Kidney (tissue), 14 donors: ENCODE measurements around the gene GMPPA. TPM values are rescaled to one million over a fixed set of nuclear protein-coding genes. Genes with fewer than 3 reads are reported as not detected.

ENCODE experiments used
- DNase-seq, 5 donors: peaks; one replicate each; pipeline ENCODE4 v3.0.0-alpha.2; 2013 to 2020
- FAIRE-seq: peaks from 2 replicates; lab custom pipeline; 2012; peaks lifted over from hg19 to GRCh38; lab: Jason Lieb, UNC
- H3K27ac ChIP-seq, 2 donors: one replicate each; pipeline ENCODE4 v1.7.0; 2013; ENCODE audit warnings: low read depth in 2 of 2, low read length in 2 of 2, inconsistent platforms in 1 of 2
- H3K27me3 ChIP-seq: one replicate; pipeline ENCODE4 v1.7.1; 2013; ENCODE audit warnings: low read length, inconsistent platforms; ENCODE audit not compliant: control insufficient read depth, insufficient read depth
- H3K36me3 ChIP-seq, 3 donors: one replicate each; pipeline versions ENCODE4 v1.7.0 to v1.7.1; 2013; ENCODE audit warnings: low read length in 3 of 3, control low read depth in 1 of 3, inconsistent platforms in 1 of 3; ENCODE audit not compliant: insufficient read depth in 3 of 3, control insufficient read depth in 2 of 3
- H3K4me1 ChIP-seq, 3 donors: one replicate each; pipeline versions ENCODE4 v1.7.0 to v1.7.1; 2013; ENCODE audit warnings: low read length in 3 of 3, inconsistent platforms in 1 of 3, low read depth in 1 of 3; ENCODE audit not compliant: control insufficient read depth in 2 of 3, insufficient read depth in 2 of 3
- H3K4me3 ChIP-seq, 3 donors: one replicate each; pipeline versions ENCODE4 v1.7.0 to v1.8.1; 2013; ENCODE audit warnings: low read length in 3 of 3, control low read depth in 1 of 3, inconsistent platforms in 1 of 3
- H3K9ac ChIP-seq, 3 donors: one replicate each; pipeline versions ENCODE4 v1.7.0 to v1.7.1; 2013; ENCODE audit warnings: low read length in 3 of 3, control low read depth in 1 of 3, inconsistent platforms in 1 of 3
- H3K9me3 ChIP-seq, 3 donors: one replicate each; pipeline versions ENCODE4 v1.7.0 to v1.7.1; 2013; ENCODE audit warnings: low read length in 3 of 3, control low read depth in 1 of 3, inconsistent platforms in 1 of 3; ENCODE audit not compliant: control insufficient read depth in 2 of 3, insufficient read depth in 1 of 3
- CTCF ChIP-seq: IDR thresholded peaks from 3 replicates; pipeline ENCODE4 v1.5.1; 2012; ENCODE audit warnings: mild to moderate bottlenecking, moderate library complexity, borderline replicate concordance; ENCODE audit not compliant: insufficient read depth; ENCODE audit errors: extremely low read depth
- intact Hi-C: fragments of 100-400 bp; cut with DNase I; formaldehyde crosslinking; loops from one replicate; pipeline ENCODE4 v1.11.1; 2022
- polyA plus RNA-seq: library from polyadenylated mRNA; stranded (reverse); fragments of 350-450 nt; fragmentation: Illumina TruSeq; extraction: RNeasy Lipid Tissue Mini Kit (QIAGEN cat#74804); gene quantifications from one replicate; pipeline ENCODE4 v1.2.3, GENCODE V29; 2014; ENCODE audit warnings: low read depth, low replicate concordance; ENCODE audit not compliant: insufficient read depth
- total RNA-seq: library from RNA; stranded (reverse); fragmentation: NEBNext Ultra II Directional; extraction: Animal tissue kit (Norgen Biotek cat#: 25700); gene quantifications from one replicate; pipeline ENCODE4 v1.2.1, GENCODE V29; 2021
- donor health status: control.
- donor health status: control.
- donor health status: control.
- donor health status: control.
- donor health status: control.
- donor health status: DM: yes; HTN: yes; CAD: no.
- donor health status: Normal renal cell carcinoma (clear cell type).

The GMPPA gene
- total and polyA plus RNA-seq, 2 donors from 2014 or later, result 33.9 to 53.1 TPM

GRCh38 chr2:219470429-219470828 is 28.3 kb upstream of the GMPPA start:
- Histone ChIP-seq H3K27me3 (no peaks in the 10 kb centered on the region), H3K9ac (no peak overlapping the region), H3K9me3 (no peaks in the 10 kb centered on the region), H3K4me1 (no peaks in the 10 kb centered on the region), H3K27ac (no peak overlapping the region), H3K4me3 (no peak overlapping the region), H3K36me3 (no peaks in the 10 kb centered on the region)
- intact Hi-C loops, result loop anchor here (10.0 kb wide), 1 partner anchor 54 kb away; no protein-coding TSS in a partner anchor
- no peak for TF ChIP-seq CTCF
- FAIRE-seq, result no peak
- DNase-seq, result no peak

- intact Hi-C loops, result loop anchor here (10.0 kb wide), 1 partner anchor 53 kb away; no protein-coding TSS in a partner anchor
- no peak for FAIRE-seq
- H3K27ac ChIP-seq, result no peak overlapping the region
- H3K9ac ChIP-seq, result no peak overlapping the region
- DNase-seq, result peak in 1 of 5 donors; percentile 57
- no peaks in the 10 kb centered on the region for H3K27me3 ChIP-seq
- no peaks in the 10 kb centered on the region for H3K36me3 ChIP-seq
- H3K4me3 ChIP-seq, result no peak overlapping the region
- no peaks in the 10 kb centered on the region for H3K4me1 ChIP-seq
- TF ChIP-seq CTCF, result no peak
- H3K9me3 ChIP-seq, result no peaks in the 10 kb centered on the region
Observed at GRCh38 chr2:219471476-219472371, 27.0 kb upstream of the GMPPA start.

GRCh38 chr2:219472629-219473187 is 26.0 kb upstream of the GMPPA start:
- H3K9me3 ChIP-seq, result no peaks in the 10 kb centered on the region
- H3K9ac ChIP-seq, result no peak overlapping the region
- no peaks in the 10 kb centered on the region for H3K36me3 ChIP-seq
- no peaks in the 10 kb centered on the region for H3K27me3 ChIP-seq
- TF ChIP-seq CTCF, result no peak
- no peak overlapping the region for H3K4me3 ChIP-seq
- DNase-seq (no peak), FAIRE-seq (no peak)
- intact Hi-C loops, result loop anchor here (10.0 kb wide), 1 partner anchor 52 kb away; no protein-coding TSS in a partner anchor
- H3K27ac ChIP-seq, result no peak overlapping the region
- H3K4me1 ChIP-seq, result no peaks in the 10 kb centered on the region
